HCT116 (cell line): ENCODE data around the gene ZNF474. TPM values are rescaled to one million over a fixed set of nuclear protein-coding genes. Genes with fewer than 3 reads are reported as not detected.

Experiments
- ATAC-seq: fragments of 200-7000 bp; cut with Tn5 transposase; 2 replicates; pipeline ENCODE4 v1.9.1; 2020; ENCODE audit warnings: mild to moderate bottlenecking, moderate library complexity
- BruUV-seq: library from RNA; stranded (reverse); fragments of 400-500 nt; replicated peaks from 2 replicates; lab custom pipeline; 2021; lab: Mats Ljungman, UMichigan
- CTCF ChIA-PET: fragments of 300-600 bp; sonication (Branson Sonifier 250); formaldehyde crosslinking; loops from one replicate; lab custom pipeline; 2021; ENCODE audit warnings: antibody characterized with exemption; lab: Charles Lee
- POLR2A ChIA-PET: fragments of 300-600, 350-600 bp; sonication (Branson Sonifier 250); formaldehyde crosslinking; loops from one replicate; lab custom pipeline; 2021; ENCODE audit warnings: antibody characterized with exemption; lab: Charles Lee
- RAD21 ChIA-PET, 2 experiments: fragments of 300-600 bp; sonication (Branson Sonifier 250); formaldehyde crosslinking; loops; one replicate each; lab custom pipeline; 2023; ENCODE audit warnings: low total read pairs in 2 of 2; ENCODE audit not compliant: uncharacterized antibody in 2 of 2, unreplicated experiment in 2 of 2, low non-redundant PET in 1 of 2; lab: Charles Lee
- DNase-seq: peaks from one replicate; pipeline ENCODE4 v3.0.0-alpha.2; 2010; ENCODE audit warnings: low read depth, low spot score
- H2AFZ ChIP-seq: fragments of 200-600 bp; shearing (Covaris generic), sonication (generic); 2 replicates; pipeline ENCODE4 v1.6.1; 2017; ENCODE audit warnings: low read depth, mixed run types, mixed read lengths, antibody characterized with exemption, low read length; ENCODE audit not compliant: poor library complexity, severe bottlenecking
- H3K27ac ChIP-seq: 2 replicates; pipeline ENCODE4 v1.5.1; 2012; ENCODE audit warnings: low read depth, low read length
- H3K27me3 ChIP-seq: fragments of 200-600 bp; sonication (generic); 2 replicates; pipeline ENCODE4 v1.6.1; 2016; ENCODE audit warnings: mixed run types, low read length, mixed read lengths; ENCODE audit not compliant: insufficient read depth
- H3K36me3 ChIP-seq, 2 experiments: fragments of 200-500 bp in 1 of 2; fragments of 200-600 bp in 1 of 2; sonication (Bioruptor generic) in 1 of 2; sonication (generic) in 1 of 2; 2 replicates each; pipeline versions ENCODE4 v1.5.1 to v1.6.1; 2014 to 2016; ENCODE audit warnings: low read length in 2 of 2, inconsistent platforms in 1 of 2, mixed read lengths in 1 of 2, mixed run types in 1 of 2; ENCODE audit not compliant: insufficient read depth in 2 of 2, control insufficient read depth in 1 of 2
- H3K4me1 ChIP-seq, 2 experiments: fragments of 200-600 bp in 1 of 2; sonication (generic) in 1 of 2; 2 replicates each; pipeline versions ENCODE4 v1.5.1 to v1.6.1; 2012 to 2017; ENCODE audit warnings: low read length in 2 of 2, inconsistent platforms in 1 of 2, mild to moderate bottlenecking in 1 of 2, mixed read lengths in 1 of 2, mixed run types in 1 of 2, moderate library complexity in 1 of 2; ENCODE audit not compliant: insufficient read depth in 2 of 2, control insufficient read depth in 1 of 2
- H3K4me2 ChIP-seq: fragments of 200-600 bp; sonication (generic); 2 replicates; pipeline ENCODE4 v1.6.1; 2017; ENCODE audit warnings: mixed run types, low read length, mixed read lengths
- H3K4me3 ChIP-seq, 2 experiments: fragments of 200-600 bp in 1 of 2; sonication (generic) in 1 of 2; replicated peaks in 1 of 2; 2 replicates each; pipeline ENCODE4 v1.5.1; 2011 to 2016; ENCODE audit warnings: low read length in 2 of 2, control low read depth in 1 of 2, low read depth in 1 of 2, mild to moderate bottlenecking in 1 of 2, mixed read lengths in 1 of 2, mixed run types in 1 of 2
- H3K79me2 ChIP-seq: fragments of 200-600 bp; sonication (generic); 2 replicates; pipeline ENCODE4 v1.6.1; 2017; ENCODE audit warnings: mild to moderate bottlenecking, mixed run types, low read length, moderate library complexity, mixed read lengths; ENCODE audit not compliant: insufficient read depth
- H3K9ac ChIP-seq: fragments of 200-600 bp; sonication (generic); 2 replicates; pipeline ENCODE4 v1.6.1; 2016; ENCODE audit warnings: low read length, mixed read lengths
- H3K9me2 ChIP-seq: fragments of 200-600 bp; sonication (generic), shearing (Covaris generic); 2 replicates; pipeline ENCODE4 v1.6.1; 2017; ENCODE audit warnings: mixed run types, mild to moderate bottlenecking, moderate library complexity; ENCODE audit not compliant: insufficient read depth
- H3K9me3 ChIP-seq, 2 experiments: fragments of 200-500 bp in 1 of 2; fragments of 200-600 bp in 1 of 2; sonication (Bioruptor generic) in 1 of 2; sonication (generic) in 1 of 2; 2 replicates each; pipeline ENCODE4 v1.6.1; 2014 to 2017; ENCODE audit warnings: low read length in 2 of 2, mixed read lengths in 2 of 2, inconsistent platforms in 1 of 2, low read depth in 1 of 2, mild to moderate bottlenecking in 1 of 2, mixed run types in 1 of 2, moderate library complexity in 1 of 2; ENCODE audit not compliant: control insufficient read depth in 1 of 2, insufficient read depth in 1 of 2
- H4K20me1 ChIP-seq: fragments of 200-600 bp; sonication (generic), shearing (Covaris generic); 2 replicates; pipeline ENCODE4 v1.6.1; 2017; ENCODE audit warnings: mixed run types, mild to moderate bottlenecking, moderate library complexity; ENCODE audit not compliant: insufficient read depth
- CEBPB ChIP-seq: IDR thresholded peaks from 2 replicates; pipeline ENCODE4 v1.6.1; 2012; ENCODE audit warnings: low read depth
- CTCF ChIP-seq, 3 experiments: fragments of 200-600 bp in 1 of 3; sonication (generic) in 1 of 3; IDR thresholded peaks in 2 of 3; conservative IDR thresholded peaks in 1 of 3; 2 replicates each; pipeline ENCODE4 v1.5.1; 2012 to 2017; ENCODE audit warnings: low read depth in 2 of 3, low read length in 2 of 3, antibody characterized with exemption in 1 of 3, borderline replicate concordance in 1 of 3, control low read depth in 1 of 3, mild to moderate bottlenecking in 1 of 3, mixed read lengths in 1 of 3, mixed run types in 1 of 3, moderate library complexity in 1 of 3; ENCODE audit not compliant: insufficient read depth in 1 of 3
- EGR1 ChIP-seq: IDR thresholded peaks from 2 replicates; pipeline ENCODE4 v1.6.1; 2012; ENCODE audit warnings: low read depth
- ELF1 ChIP-seq: IDR thresholded peaks from 2 replicates; pipeline ENCODE4 v1.6.1; 2012; ENCODE audit warnings: low read depth, borderline replicate concordance
- EZH2phosphoT487 ChIP-seq: fragments of 200-600 bp; IDR thresholded peaks from 2 replicates; pipeline ENCODE4 v1.6.1; 2018; ENCODE audit warnings: antibody characterized with exemption, borderline replicate concordance
- FOSL1 ChIP-seq: IDR thresholded peaks from 2 replicates; pipeline ENCODE4 v1.6.1; 2012; ENCODE audit warnings: low read depth
- MAX ChIP-seq: IDR thresholded peaks from 2 replicates; pipeline ENCODE4 v1.6.1; 2012
- POLR2A ChIP-seq: IDR thresholded peaks from 2 replicates; pipeline ENCODE4 v1.7.0; 2011; ENCODE audit warnings: borderline replicate concordance; ENCODE audit not compliant: insufficient read depth, insufficient read length; ENCODE audit errors: extremely low read depth
- SIN3A ChIP-seq: IDR thresholded peaks from 2 replicates; pipeline ENCODE4 v1.6.1; 2012; ENCODE audit warnings: low read depth
- SP1 ChIP-seq: IDR thresholded peaks from 2 replicates; pipeline ENCODE4 v1.6.1; 2012; ENCODE audit warnings: low read depth
- YY1 ChIP-seq: IDR thresholded peaks from 2 replicates; pipeline ENCODE4 v1.6.1; 2011; ENCODE audit warnings: low read length, low read depth, moderate library complexity, mild to moderate bottlenecking; ENCODE audit not compliant: insufficient replicate concordance; ENCODE audit errors: extremely low read depth
- intact Hi-C: fragments of 100-400 bp; cut with micrococcal nuclease; formaldehyde crosslinking; loops from 2 replicates; pipeline ENCODE4 v1.10.0; 2022
- total RNA-seq: library from RNA; stranded (reverse); gene quantifications from one replicate; pipeline ENCODE4 v1.2.1, GENCODE V29; 2021; ENCODE audit not compliant: unreplicated experiment
- TF ChIP-seq, protein P1 (sequence below): IDR thresholded peaks from 2 replicates; pipeline ENCODE4 v1.6.1; 2012; ENCODE audit warnings: low read depth

The ZNF474 gene
- total RNA-seq, 1 experiment from 2014 or later: 0.37 TPM

- Histone ChIP-seq H3K27me3 (no peaks in the 10 kb centered on the region), H2AFZ (no peak overlapping the region), H3K27ac (no peak overlapping the region), H3K9me3 (no peaks in the 10 kb centered on the region), H3K4me2 (no peak overlapping the region), H3K9me2 (no peaks in the 10 kb centered on the region), H3K79me2 (no peaks in the 10 kb centered on the region), H3K4me1 (no peaks in the 10 kb centered on the region), H4K20me1 (no peaks in the 10 kb centered on the region), H3K4me3 (no peak overlapping the region), H3K36me3 (no peaks in the 10 kb centered on the region), H3K9ac (no peak overlapping the region)
- intact Hi-C loops: no loop called here
- CTCF ChIA-PET: no interaction called here
- RAD21 ChIA-PET: no interaction called here
- DNase-seq (no peak), ATAC-seq (no peak)
- no TSS peak for BruUV-seq
- TF ChIP-seq CTCF (IDR thresholded peaks at IDR 0.05 in 2 of 3, conservative IDR thresholded peaks at IDR 0.05 in 1 of 3; ENCODE audit: borderline replicate concordance in 1 of 3, insufficient read depth in 1 of 3, low read depth in 2 of 3, low read length in 2 of 3) (no peak), YY1 (no peak), ELF1 (no peak), EGR1 (no peak), EZH2phosphoT487 (no peak), CEBPB (no peak), POLR2A (no peak), SP1 (no peak), FOSL1 (no peak), MAX (no peak), SIN3A (no peak)
- TF ChIP-seq, protein P1, sequence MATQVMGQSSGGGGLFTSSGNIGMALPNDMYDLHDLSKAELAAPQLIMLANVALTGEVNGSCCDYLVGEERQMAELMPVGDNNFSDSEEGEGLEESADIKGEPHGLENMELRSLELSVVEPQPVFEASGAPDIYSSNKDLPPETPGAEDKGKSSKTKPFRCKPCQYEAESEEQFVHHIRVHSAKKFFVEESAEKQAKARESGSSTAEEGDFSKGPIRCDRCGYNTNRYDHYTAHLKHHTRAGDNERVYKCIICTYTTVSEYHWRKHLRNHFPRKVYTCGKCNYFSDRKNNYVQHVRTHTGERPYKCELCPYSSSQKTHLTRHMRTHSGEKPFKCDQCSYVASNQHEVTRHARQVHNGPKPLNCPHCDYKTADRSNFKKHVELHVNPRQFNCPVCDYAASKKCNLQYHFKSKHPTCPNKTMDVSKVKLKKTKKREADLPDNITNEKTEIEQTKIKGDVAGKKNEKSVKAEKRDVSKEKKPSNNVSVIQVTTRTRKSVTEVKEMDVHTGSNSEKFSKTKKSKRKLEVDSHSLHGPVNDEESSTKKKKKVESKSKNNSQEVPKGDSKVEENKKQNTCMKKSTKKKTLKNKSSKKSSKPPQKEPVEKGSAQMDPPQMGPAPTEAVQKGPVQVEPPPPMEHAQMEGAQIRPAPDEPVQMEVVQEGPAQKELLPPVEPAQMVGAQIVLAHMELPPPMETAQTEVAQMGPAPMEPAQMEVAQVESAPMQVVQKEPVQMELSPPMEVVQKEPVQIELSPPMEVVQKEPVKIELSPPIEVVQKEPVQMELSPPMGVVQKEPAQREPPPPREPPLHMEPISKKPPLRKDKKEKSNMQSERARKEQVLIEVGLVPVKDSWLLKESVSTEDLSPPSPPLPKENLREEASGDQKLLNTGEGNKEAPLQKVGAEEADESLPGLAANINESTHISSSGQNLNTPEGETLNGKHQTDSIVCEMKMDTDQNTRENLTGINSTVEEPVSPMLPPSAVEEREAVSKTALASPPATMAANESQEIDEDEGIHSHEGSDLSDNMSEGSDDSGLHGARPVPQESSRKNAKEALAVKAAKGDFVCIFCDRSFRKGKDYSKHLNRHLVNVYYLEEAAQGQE: no peak
- POLR2A ChIA-PET: no interaction called here
Observed at GRCh38 chr5:122083535-122083934, 45.8 kb upstream of the ZNF474 start.
